Thyroid gland (tissue), 4 donors: Measurements from ENCODE around the gene MRFAP1.

ENCODE experiments used
- POLR2A ChIP-seq, 2 donors: fragments of 450-650 bp; IDR thresholded peaks; one replicate each; pipeline ENCODE4 v1.6.1; 2017; ENCODE audit warnings: antibody characterized with exemption in 2 of 2, mild to moderate bottlenecking in 2 of 2, moderate library complexity in 1 of 2
- TF ChIP-seq, protein P1 (sequence below), 6 experiments: fragments of 200-600 bp in 3 of 6; fragments of 450-650 bp in 3 of 6; sonication (generic) in 3 of 6; IDR thresholded peaks; one replicate each; pipeline ENCODE4 v1.5.1; 2016 to 2019; ENCODE audit warnings: antibody characterized with exemption in 6 of 6, mild to moderate bottlenecking in 2 of 6, inconsistent platforms in 1 of 6, moderate library complexity in 1 of 6

GRCh38 chr4:6658597-6659075 lies 18.2 kb downstream of the MRFAP1 start:
- TF ChIP-seq, protein P1, sequence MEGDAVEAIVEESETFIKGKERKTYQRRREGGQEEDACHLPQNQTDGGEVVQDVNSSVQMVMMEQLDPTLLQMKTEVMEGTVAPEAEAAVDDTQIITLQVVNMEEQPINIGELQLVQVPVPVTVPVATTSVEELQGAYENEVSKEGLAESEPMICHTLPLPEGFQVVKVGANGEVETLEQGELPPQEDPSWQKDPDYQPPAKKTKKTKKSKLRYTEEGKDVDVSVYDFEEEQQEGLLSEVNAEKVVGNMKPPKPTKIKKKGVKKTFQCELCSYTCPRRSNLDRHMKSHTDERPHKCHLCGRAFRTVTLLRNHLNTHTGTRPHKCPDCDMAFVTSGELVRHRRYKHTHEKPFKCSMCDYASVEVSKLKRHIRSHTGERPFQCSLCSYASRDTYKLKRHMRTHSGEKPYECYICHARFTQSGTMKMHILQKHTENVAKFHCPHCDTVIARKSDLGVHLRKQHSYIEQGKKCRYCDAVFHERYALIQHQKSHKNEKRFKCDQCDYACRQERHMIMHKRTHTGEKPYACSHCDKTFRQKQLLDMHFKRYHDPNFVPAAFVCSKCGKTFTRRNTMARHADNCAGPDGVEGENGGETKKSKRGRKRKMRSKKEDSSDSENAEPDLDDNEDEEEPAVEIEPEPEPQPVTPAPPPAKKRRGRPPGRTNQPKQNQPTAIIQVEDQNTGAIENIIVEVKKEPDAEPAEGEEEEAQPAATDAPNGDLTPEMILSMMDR (IDR thresholded peaks at IDR 0.05) = no peak
- no peak for TF ChIP-seq POLR2A (IDR thresholded peaks at IDR 0.05)
